Measurements from ENCODE around the gene CCDC181. TPM values are rescaled to one million over a fixed set of nuclear protein-coding genes. Genes with fewer than 3 reads are reported as not detected.

CCDC181 gene
- total RNA-seq (2022; extraction: Qiagen RNA extraction), result 0.08 to 0.25 TPM (median 0.14 TPM) in 3 of 5 replicates, not detected in the others

DNA sequence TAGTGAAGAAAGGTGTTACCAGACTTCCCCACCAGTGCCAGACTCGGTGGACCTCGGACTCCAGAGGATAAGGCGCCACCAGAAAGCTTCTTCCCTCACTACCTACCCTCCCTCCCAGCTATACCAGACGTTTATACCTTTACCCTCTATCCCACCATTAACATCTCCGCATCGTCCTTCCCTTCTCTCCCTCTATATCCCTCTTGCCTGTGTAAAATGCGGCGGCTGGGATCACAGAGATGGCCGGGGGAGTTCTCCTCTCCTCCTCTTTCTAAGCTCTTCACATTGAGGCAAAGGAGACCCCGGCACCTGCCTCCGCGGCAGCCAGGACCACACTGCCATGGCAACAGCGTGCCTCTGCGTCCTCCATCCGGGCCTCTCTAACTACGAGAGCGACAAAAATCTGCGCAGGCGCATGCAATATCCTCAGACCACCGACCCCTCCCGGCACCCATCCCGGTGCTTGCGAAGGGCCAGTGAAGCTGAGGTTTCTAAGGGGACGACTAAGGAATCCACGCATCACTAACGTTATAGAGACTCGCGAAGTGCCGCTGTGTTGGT, at the start of gene CCDC181:
Gene CCDC181 (minus strand): TSS at position 394 of the 561 bp plus-strand sequence. CDS start 2,547 bp downstream, outside the sequence.

GRCh38 chr1:169367686-169368405, 59.4 kb downstream of the CCDC181 start, which contains the start of the genes BLZF1 and NME7:
TSS of gene BLZF1 (plus strand) at chr1:169368195. CDS start at chr1:169369523, 1,328 bp downstream.
TSS of gene NME7 (minus strand) at chr1:169367797. CDS start at chr1:169367710, 87 bp downstream.

Other genes with a start within 250 kb of the CCDC181 start
- gene NME7, start 59.7 kb downstream of the CCDC181 start, total RNA-seq (2022; extraction: Qiagen RNA extraction), result 16.4 to 39.8 TPM (median 21.3 TPM) in 5 replicates
- gene BLZF1, start 59.3 kb downstream of the CCDC181 start, total RNA-seq (2022; extraction: Qiagen RNA extraction), result 12.4 to 19.2 TPM (median 14.3 TPM) in 5 replicates
- 23.0 to 25.8 TPM (median 24.8 TPM) in 5 replicates for gene SLC19A2, start 58.5 kb upstream of the CCDC181 start, total RNA-seq (2022; extraction: Qiagen RNA extraction)
- 0.05 to 0.09 TPM (median 0.07 TPM) in 5 replicates for gene F5, start 159.0 kb upstream of the CCDC181 start, total RNA-seq (2022; extraction: Qiagen RNA extraction)
- not detected in 5 replicates for gene SELP, start 202.7 kb upstream of the CCDC181 start, total RNA-seq (2022; extraction: Qiagen RNA extraction)

Measured in A549 treated with Mapracorat at 1 μM for 4 hours (cell line).